K562 treated with DMSO at 1 percent for 4 hours (cell line): Measurements from ENCODE around the gene KRTAP9-1. TPM values are rescaled to one million over a fixed set of nuclear protein-coding genes. Genes with fewer than 3 reads are reported as not detected.

Experiments
- total RNA-seq: library from RNA; unstranded; fragments of 300-600 nt; gene quantifications from 2 replicates; pipeline ENCODE4 v1.2.3, GENCODE V29; 2022; ENCODE audit not compliant: insufficient read depth

The KRTAP9-1 gene
- not detected in 2 replicates for total RNA-seq

GRCh38 chr17:41189837-41190318 lies at the start of gene KRTAP9-1:
KRTAP9-1 (plus strand) TSS chr17:41189887; CDS start chr17:41189887, 0 bp downstream.

GRCh38 chr17:41140360-41141131 lies 49.1 kb upstream of the KRTAP9-1 start, which contains the start of gene KRTAP4-6:
KRTAP4-6 (minus strand) TSS chr17:41140544; CDS start chr17:41140487, 57 bp downstream.

GRCh38 chr17:41149652-41149985 lies 40.1 kb upstream of the KRTAP9-1 start, which contains the start of gene KRTAP4-5:
KRTAP4-5 (minus strand) TSS chr17:41149825; CDS start chr17:41149767, 58 bp downstream.

GRCh38 chr17:41160648-41161047 lies 29.0 kb upstream of the KRTAP9-1 start, which contains the start of gene KRTAP4-4:
KRTAP4-4 (minus strand) TSS chr17:41160748; CDS start chr17:41160691, 57 bp downstream.

GRCh38 chr17:41168121-41168520 lies 21.6 kb upstream of the KRTAP9-1 start, which contains the start of gene KRTAP4-3:
KRTAP4-3 (minus strand) TSS chr17:41168221; CDS start chr17:41168172, 49 bp downstream.

GRCh38 chr17:41177727-41178271 lies 11.9 kb upstream of the KRTAP9-1 start, which contains the start of gene KRTAP4-2:
KRTAP4-2 (minus strand) TSS chr17:41178221; CDS start chr17:41178164, 57 bp downstream.

GRCh38 chr17:41184480-41184961 lies 5.2 kb upstream of the KRTAP9-1 start, which contains the start of gene KRTAP4-1:
KRTAP4-1 (minus strand) TSS chr17:41184911; CDS start chr17:41184854, 57 bp downstream.

GRCh38 chr17:41226598-41227095 lies 37.0 kb downstream of the KRTAP9-1 start, which contains the start of gene KRTAP9-2:
KRTAP9-2 (plus strand) TSS chr17:41226648; CDS start chr17:41226655, 7 bp downstream.

GRCh38 chr17:41232399-41233105 lies 42.9 kb downstream of the KRTAP9-1 start, which contains the start of gene KRTAP9-3:
KRTAP9-3 (plus strand) TSS chr17:41232449; CDS start chr17:41232502, 53 bp downstream.

GRCh38 chr17:41237949-41238437 lies 48.3 kb downstream of the KRTAP9-1 start, which contains the start of gene KRTAP9-8:
KRTAP9-8 (plus strand) TSS chr17:41237999; CDS start chr17:41238052, 53 bp downstream.

Other genes with a start within 250 kb of the KRTAP9-1 start
- gene KRT39, start 222.9 kb upstream of the KRTAP9-1 start, total RNA-seq = not detected in 2 replicates
- gene KRT40, start 205.6 kb upstream of the KRTAP9-1 start, total RNA-seq = not detected in 2 replicates
- gene KRTAP3-3, start 195.7 kb upstream of the KRTAP9-1 start, total RNA-seq = not detected in 2 replicates
- gene KRTAP3-2, start 190.0 kb upstream of the KRTAP9-1 start, total RNA-seq = not detected in 2 replicates
- gene KRTAP3-1, start 180.8 kb upstream of the KRTAP9-1 start, total RNA-seq = not detected in 2 replicates
- gene KRTAP1-5, start 162.7 kb upstream of the KRTAP9-1 start, total RNA-seq = not detected in 2 replicates
- gene KRTAP1-4, start 159.7 kb upstream of the KRTAP9-1 start, total RNA-seq = not detected in 2 replicates
- not detected in 2 replicates for gene KRTAP1-3, start 155.0 kb upstream of the KRTAP9-1 start, total RNA-seq
- not detected in 2 replicates for gene KRTAP1-1, start 148.4 kb upstream of the KRTAP9-1 start, total RNA-seq
- gene KRTAP2-1, start 142.6 kb upstream of the KRTAP9-1 start, total RNA-seq = not detected in 2 replicates
- not detected in 2 replicates for gene KRTAP2-2, start 134.7 kb upstream of the KRTAP9-1 start, total RNA-seq
- gene KRTAP2-3, start 129.8 kb upstream of the KRTAP9-1 start, total RNA-seq = not detected in 2 replicates
- not detected in 2 replicates for gene KRTAP2-4, start 124.0 kb upstream of the KRTAP9-1 start, total RNA-seq
- gene KRTAP4-7, start 105.7 kb upstream of the KRTAP9-1 start, total RNA-seq = not detected in 2 replicates
- gene KRTAP4-8, start 91.7 kb upstream of the KRTAP9-1 start, total RNA-seq = not detected in 2 replicates
- gene KRTAP4-16, start 87.7 kb upstream of the KRTAP9-1 start, total RNA-seq = not detected in 2 replicates
- gene KRTAP4-9, start 84.5 kb upstream of the KRTAP9-1 start, total RNA-seq = not detected in 2 replicates
- gene KRTAP4-11, start 71.5 kb upstream of the KRTAP9-1 start, total RNA-seq = not detected in 2 replicates
- gene KRTAP4-12, start 65.7 kb upstream of the KRTAP9-1 start, total RNA-seq = not detected in 2 replicates
- gene KRTAP4-6, start 49.3 kb upstream of the KRTAP9-1 start, total RNA-seq = not detected in 2 replicates
- not detected in 2 replicates for gene KRTAP4-5, start 40.1 kb upstream of the KRTAP9-1 start, total RNA-seq
- gene KRTAP4-4, start 29.1 kb upstream of the KRTAP9-1 start, total RNA-seq = not detected in 2 replicates
- not detected in 2 replicates for gene KRTAP4-3, start 21.7 kb upstream of the KRTAP9-1 start, total RNA-seq
- not detected in 2 replicates for gene KRTAP4-2, start 11.7 kb upstream of the KRTAP9-1 start, total RNA-seq
- gene KRTAP4-1, start 5.0 kb upstream of the KRTAP9-1 start, total RNA-seq = not detected in 2 replicates
- not detected in 2 replicates for gene KRTAP9-2, start 36.8 kb downstream of the KRTAP9-1 start, total RNA-seq
- not detected in 2 replicates for gene KRTAP9-3, start 42.6 kb downstream of the KRTAP9-1 start, total RNA-seq
- not detected in 2 replicates for gene KRTAP9-8, start 48.1 kb downstream of the KRTAP9-1 start, total RNA-seq
- gene KRTAP9-4, start 59.8 kb downstream of the KRTAP9-1 start, total RNA-seq = not detected in 2 replicates
- gene KRTAP9-9, start 65.5 kb downstream of the KRTAP9-1 start, total RNA-seq = not detected in 2 replicates
- not detected in 2 replicates for gene KRTAP9-6, start 75.5 kb downstream of the KRTAP9-1 start, total RNA-seq
- gene KRTAP9-7, start 85.8 kb downstream of the KRTAP9-1 start, total RNA-seq = not detected in 2 replicates
- gene KRTAP29-1, start 113.0 kb downstream of the KRTAP9-1 start, total RNA-seq = not detected in 2 replicates
- not detected in 2 replicates for gene KRTAP16-1, start 119.4 kb downstream of the KRTAP9-1 start, total RNA-seq
- gene KRTAP17-1, start 125.8 kb downstream of the KRTAP9-1 start, total RNA-seq = not detected in 2 replicates
- gene KRT33A, start 160.9 kb downstream of the KRTAP9-1 start, total RNA-seq = not detected in 2 replicates
- not detected in 2 replicates for gene KRT33B, start 179.9 kb downstream of the KRTAP9-1 start, total RNA-seq
- not detected in 2 replicates for gene KRT34, start 192.4 kb downstream of the KRTAP9-1 start, total RNA-seq
- gene KRT31, start 207.7 kb downstream of the KRTAP9-1 start, total RNA-seq = not detected in 2 replicates
- not detected in 2 replicates for gene KRT37, start 234.7 kb downstream of the KRTAP9-1 start, total RNA-seq